ENCODE results near the gene ZNF524. TPM values are rescaled to one million over a fixed set of nuclear protein-coding genes. Genes with fewer than 3 reads are reported as not detected.

The ZNF524 gene
- total RNA-seq, 4 donors from 2014 or later: 29.4 to 49.9 (median 47.0) TPM

- no peak overlapping the region for H3K4me3 ChIP-seq
- no peak overlapping the region for H3K27ac ChIP-seq
- H3K36me3 ChIP-seq: peaks cover 55% of the 10 kb centered on the region
- TF ChIP-seq POLR2AphosphoS5 (IDR thresholded peaks at IDR 0.05) (no peak), CTCF (IDR thresholded peaks at IDR 0.05) (no peak), POLR2A (IDR thresholded peaks at IDR 0.05) (no peak), EP300 (IDR thresholded peaks at IDR 0.05) (no peak)
- WGBS: 96% methylated on average over 71 of the region's 98 CpGs
- H3K4me1 ChIP-seq: peaks cover 15% of the 10 kb centered on the region
- H3K27me3 ChIP-seq: no peaks in the 10 kb centered on the region
- DNase-seq (ENCODE audit: low spot score in 2 of 2): no peak
- H3K9me3 ChIP-seq: no peaks in the 10 kb centered on the region
Measured at GRCh38 chr19:55614711-55615542, 14.8 kb downstream of the ZNF524 start.

GRCh38 chr19:55615543-55616394 lies 15.7 kb downstream of the ZNF524 start:
- H3K36me3 ChIP-seq: peaks cover 47% of the 10 kb centered on the region
- H3K27ac ChIP-seq: no peak overlapping the region
- DNase-seq (ENCODE audit: low spot score in 2 of 2): no peak
- H3K27me3 ChIP-seq: no peaks in the 10 kb centered on the region
- H3K4me1 ChIP-seq: peaks cover 15% of the 10 kb centered on the region
- TF ChIP-seq POLR2A (IDR thresholded peaks at IDR 0.05) (no peak), EP300 (IDR thresholded peaks at IDR 0.05) (no peak), POLR2AphosphoS5 (IDR thresholded peaks at IDR 0.05) (no peak), CTCF (IDR thresholded peaks at IDR 0.05) (no peak)
- WGBS: 97% methylated on average over 83 of the region's 88 CpGs
- no peak overlapping the region for H3K4me3 ChIP-seq
- no peaks in the 10 kb centered on the region for H3K9me3 ChIP-seq

- no peak for DNase-seq (ENCODE audit: low spot score in 2 of 2)
Measured at GRCh38 chr19:55616395-55616875, 16.3 kb downstream of the ZNF524 start.

GRCh38 chr19:55617426-55617825 lies 17.3 kb downstream of the ZNF524 start:
- DNase-seq (ENCODE audit: low spot score in 2 of 2): no peak
- no peak overlapping the region for H3K4me3 ChIP-seq
- peaks cover 2% of the 10 kb centered on the region for H3K4me1 ChIP-seq
- no peak overlapping the region for H3K27ac ChIP-seq
- no peaks in the 10 kb centered on the region for H3K9me3 ChIP-seq
- no peak for TF ChIP-seq POLR2AphosphoS5 (IDR thresholded peaks at IDR 0.05)
- TF ChIP-seq POLR2A (IDR thresholded peaks at IDR 0.05): no peak
- no peak for TF ChIP-seq EP300 (IDR thresholded peaks at IDR 0.05)
- no peak for TF ChIP-seq CTCF (IDR thresholded peaks at IDR 0.05)
- H3K27me3 ChIP-seq: no peaks in the 10 kb centered on the region
- H3K36me3 ChIP-seq: peaks cover 58% of the 10 kb centered on the region
- WGBS: 93% methylated on average over 8 of the region's 8 CpGs

More at GRCh38 chr19:55616395-55616875, 16.3 kb downstream of the ZNF524 start:
- Histone ChIP-seq H3K9me3 (no peaks in the 10 kb centered on the region), H3K27me3 (no peaks in the 10 kb centered on the region), H3K4me1 (peaks cover 8% of the 10 kb centered on the region), H3K4me3 (no peak overlapping the region), H3K27ac (no peak overlapping the region), H3K36me3 (peaks cover 48% of the 10 kb centered on the region)
- 94% methylated on average over 22 of the region's 38 CpGs for WGBS
- TF ChIP-seq POLR2A (IDR thresholded peaks at IDR 0.05) (no peak), CTCF (IDR thresholded peaks at IDR 0.05) (no peak), EP300 (IDR thresholded peaks at IDR 0.05) (no peak), POLR2AphosphoS5 (IDR thresholded peaks at IDR 0.05) (no peak)

GRCh38 chr19:55618426-55618825 lies 18.3 kb downstream of the ZNF524 start:
- DNase-seq (ENCODE audit: low spot score in 2 of 2): no peak
- WGBS: 85% methylated on average over 7 of the region's 7 CpGs
- no peak overlapping the region for H3K27ac ChIP-seq
- H3K4me1 ChIP-seq: peaks cover 2% of the 10 kb centered on the region
- no peaks in the 10 kb centered on the region for H3K9me3 ChIP-seq
- no peaks in the 10 kb centered on the region for H3K27me3 ChIP-seq
- TF ChIP-seq CTCF (IDR thresholded peaks at IDR 0.05) (no peak), POLR2AphosphoS5 (IDR thresholded peaks at IDR 0.05) (no peak), EP300 (IDR thresholded peaks at IDR 0.05) (no peak), POLR2A (IDR thresholded peaks at IDR 0.05) (no peak)
- H3K36me3 ChIP-seq: peaks cover 59% of the 10 kb centered on the region
- H3K4me3 ChIP-seq: no peak overlapping the region
